Right lobe of liver (tissue), 6 donors: Measurements from ENCODE around the gene SSR4. TPM values are rescaled to one million over a fixed set of nuclear protein-coding genes. Genes with fewer than 3 reads are reported as not detected.

Experiments
- ATAC-seq, 4 donors: fragments of 200-7000 bp; cut with Tn5 transposase; one replicate each; pipeline ENCODE4 v1.9.1; 2020; ENCODE audit warnings: mild to moderate bottlenecking in 4 of 4, moderate library complexity in 4 of 4
- DNase-seq, 3 donors: peaks; one replicate each; pipeline ENCODE4 v3.0.0-alpha.2; 2020
- H3K27ac ChIP-seq, 3 donors: fragments of 200-600 bp; one replicate each; pipeline ENCODE4 v1.8.0; 2022
- H3K27me3 ChIP-seq, 2 donors: fragments of 200-600 bp; one replicate each; pipeline ENCODE4 v1.8.0; 2022
- H3K36me3 ChIP-seq, 4 donors: fragments of 200-600 bp; sonication (generic) in 1 of 4; one replicate each; pipeline versions ENCODE4 v1.5.1 to v1.8.0; 2017 to 2022; ENCODE audit warnings: control low read depth in 1 of 4
- H3K4me1 ChIP-seq, 4 donors: fragments of 200-600 bp; sonication (generic) in 1 of 4; one replicate each; pipeline versions ENCODE4 v1.5.1 to v1.8.0; 2017 to 2022; ENCODE audit warnings: control low read depth in 1 of 4
- H3K4me3 ChIP-seq, 3 donors: fragments of 200-600 bp; one replicate each; pipeline ENCODE4 v1.8.0; 2022
- H3K9me3 ChIP-seq, 4 donors: fragments of 200-600 bp; sonication (generic) in 1 of 4; one replicate each; pipeline versions ENCODE4 v1.5.1 to v1.8.0; 2017 to 2022; ENCODE audit warnings: control low read depth in 1 of 4
- POLR2A ChIP-seq: fragments of 450-650 bp; IDR thresholded peaks from one replicate; pipeline ENCODE4 v1.6.1; 2017; ENCODE audit warnings: antibody characterized with exemption, mild to moderate bottlenecking
- WGBS: methylation state at CpG from one replicate; pipeline ENCODE4 v1.1.6; 2018; ENCODE audit warnings: low coverage, low lambda C conversion rate; ENCODE audit not compliant: insufficient coverage; ENCODE audit errors: missing lambda C conversion rate; 5-methylcytosine and 5-hydroxymethylcytosine counted together
- intact Hi-C, 2 donors: fragments of 100-400 bp; cut with DNase I; formaldehyde crosslinking; loops; one replicate each; pipeline versions ENCODE4 v1.11.2 to v1.14.1; 2022
- total RNA-seq, 6 experiments: library from RNA; depleted of rRNA in 2 of 6; stranded (reverse); fragments of >200 nt in 2 of 6; fragmentation: NEBNext Ultra II Directional in 3 of 6; extraction: Animal tissue kit (Norgen Biotek cat#: 25700) in 3 of 6; gene quantifications; one replicate each; pipeline versions ENCODE4 v1.1.0 to v1.2.4, GENCODE V29; 2016 to 2023
- TF ChIP-seq, protein P1 (sequence below), 4 donors: fragments of 200-600 bp in 3 of 4; fragments of 450-650 bp in 1 of 4; IDR thresholded peaks; one replicate each; pipeline versions ENCODE4 v1.5.1 to v1.8.0; 2016 to 2022; ENCODE audit warnings: antibody characterized with exemption in 4 of 4, mild to moderate bottlenecking in 2 of 4
- donor health status: DM: no; HTN: yes; CAD: no.
- donor health status: DM: no; HTN: no; CAD: no.
- donor health status: DM: no; HTN: no; CAD: no.
- donor health status: DM: no; HTN: yes; CAD: no.
- donor health status: DM: no; HTN: yes; CAD: no.

The SSR4 gene
- total RNA-seq, 6 experiments from 2014 or later, result 150 to 221 (median 205) TPM

DNA sequence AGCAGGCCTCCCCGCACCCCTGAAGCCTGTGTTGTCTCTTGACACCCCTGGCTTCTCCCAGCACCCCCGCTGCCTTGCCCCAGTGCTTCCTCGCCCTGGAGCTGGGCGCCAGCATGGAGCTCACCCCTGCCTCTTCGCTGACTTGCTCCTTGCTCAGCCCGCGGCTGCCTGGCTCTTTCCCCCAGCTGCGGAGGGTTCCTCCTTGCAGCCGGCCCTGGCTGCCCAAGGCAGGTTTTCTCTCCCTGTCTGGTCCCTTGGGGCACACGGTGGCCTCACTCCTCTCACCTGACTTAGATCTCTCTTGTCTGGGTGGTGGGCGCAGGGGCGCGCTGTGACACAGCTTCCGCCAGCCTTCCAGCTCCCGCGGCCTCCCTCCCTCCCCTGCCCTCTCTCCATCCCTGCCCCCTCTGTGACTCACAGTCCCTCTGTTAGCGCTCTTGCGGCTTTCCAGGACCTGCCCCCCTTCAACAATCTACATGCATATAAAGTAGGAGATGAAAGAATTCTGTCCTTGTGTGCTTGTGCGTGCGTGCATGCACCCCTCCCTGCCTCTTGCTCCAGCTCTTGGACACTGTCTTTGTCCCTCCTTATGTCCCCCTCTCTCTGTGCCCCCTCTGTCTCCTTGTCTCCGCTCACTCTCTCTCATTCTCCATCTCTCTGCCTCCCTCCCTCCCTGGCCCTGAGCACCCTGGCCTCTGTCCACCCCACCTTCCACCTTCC is 28.2 kb upstream of the SSR4 start:
- peak in 1 of 4 donors; percentile 21 for ATAC-seq
- H3K4me1 ChIP-seq, result no peaks in the 10 kb centered on the region
- peak; percentile 27 to 51 (median 30) for DNase-seq
- 55% methylated on average over 20 of the region's 21 CpGs for WGBS
- H3K27me3 ChIP-seq, result no peaks in the 10 kb centered on the region
- TF ChIP-seq, protein P1, sequence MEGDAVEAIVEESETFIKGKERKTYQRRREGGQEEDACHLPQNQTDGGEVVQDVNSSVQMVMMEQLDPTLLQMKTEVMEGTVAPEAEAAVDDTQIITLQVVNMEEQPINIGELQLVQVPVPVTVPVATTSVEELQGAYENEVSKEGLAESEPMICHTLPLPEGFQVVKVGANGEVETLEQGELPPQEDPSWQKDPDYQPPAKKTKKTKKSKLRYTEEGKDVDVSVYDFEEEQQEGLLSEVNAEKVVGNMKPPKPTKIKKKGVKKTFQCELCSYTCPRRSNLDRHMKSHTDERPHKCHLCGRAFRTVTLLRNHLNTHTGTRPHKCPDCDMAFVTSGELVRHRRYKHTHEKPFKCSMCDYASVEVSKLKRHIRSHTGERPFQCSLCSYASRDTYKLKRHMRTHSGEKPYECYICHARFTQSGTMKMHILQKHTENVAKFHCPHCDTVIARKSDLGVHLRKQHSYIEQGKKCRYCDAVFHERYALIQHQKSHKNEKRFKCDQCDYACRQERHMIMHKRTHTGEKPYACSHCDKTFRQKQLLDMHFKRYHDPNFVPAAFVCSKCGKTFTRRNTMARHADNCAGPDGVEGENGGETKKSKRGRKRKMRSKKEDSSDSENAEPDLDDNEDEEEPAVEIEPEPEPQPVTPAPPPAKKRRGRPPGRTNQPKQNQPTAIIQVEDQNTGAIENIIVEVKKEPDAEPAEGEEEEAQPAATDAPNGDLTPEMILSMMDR (IDR thresholded peaks at IDR 0.05), result no peak
- no peak for TF ChIP-seq POLR2A
- no peaks in the 10 kb centered on the region for H3K9me3 ChIP-seq
- H3K4me3 ChIP-seq, result no peak overlapping the region
- intact Hi-C loops, result loop anchor here in 1 of 2 donors (5.0 kb wide), 1 partner anchor 181 kb away; no protein-coding TSS in a partner anchor
- no peaks in the 10 kb centered on the region for H3K36me3 ChIP-seq
- no peak overlapping the region for H3K27ac ChIP-seq

DNA sequence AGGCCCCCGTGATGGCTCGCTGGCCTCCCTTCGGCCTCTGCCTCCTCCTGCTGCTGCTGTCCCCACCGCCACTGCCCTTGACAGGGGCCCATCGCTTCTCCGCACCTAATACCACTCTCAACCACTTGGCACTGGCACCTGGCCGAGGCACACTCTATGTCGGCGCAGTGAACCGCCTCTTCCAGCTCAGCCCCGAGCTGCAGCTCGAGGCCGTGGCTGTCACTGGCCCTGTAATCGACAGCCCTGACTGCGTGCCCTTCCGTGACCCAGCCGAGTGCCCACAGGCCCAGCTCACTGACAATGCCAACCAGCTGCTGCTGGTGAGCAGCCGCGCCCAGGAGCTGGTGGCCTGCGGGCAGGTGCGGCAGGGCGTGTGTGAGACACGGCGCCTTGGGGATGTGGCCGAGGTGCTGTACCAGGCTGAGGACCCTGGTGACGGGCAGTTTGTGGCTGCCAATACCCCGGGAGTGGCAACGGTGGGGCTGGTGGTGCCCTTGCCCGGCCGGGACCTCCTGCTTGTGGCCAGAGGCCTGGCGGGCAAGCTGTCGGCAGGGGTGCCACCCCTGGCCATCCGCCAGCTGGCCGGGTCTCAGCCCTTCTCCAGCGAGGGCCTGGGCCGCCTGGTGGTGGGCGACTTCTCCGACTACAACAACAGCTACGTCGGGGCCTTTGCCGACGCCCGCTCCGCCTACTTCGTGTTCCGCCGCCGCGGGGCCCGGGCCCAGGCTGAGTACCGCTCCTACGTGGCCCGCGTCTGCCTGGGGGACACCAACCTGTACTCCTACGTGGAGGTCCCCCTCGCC is 27.4 kb upstream of the SSR4 start:
- DNase-seq (peak; percentile 17 to 56 (median 29)), ATAC-seq (no peak)
- no peaks in the 10 kb centered on the region for H3K27me3 ChIP-seq
- no peak overlapping the region for H3K27ac ChIP-seq
- intact Hi-C loops, result loop anchor here in 1 of 2 donors (5.0 kb wide), 1 partner anchor 180 kb away; no protein-coding TSS in a partner anchor
- H3K9me3 ChIP-seq, result no peaks in the 10 kb centered on the region
- TF ChIP-seq, protein P1 (IDR thresholded peaks at IDR 0.05), result no peak
- 69% methylated on average over 10 of the region's 56 CpGs for WGBS
- no peak overlapping the region for H3K4me3 ChIP-seq
- no peaks in the 10 kb centered on the region for H3K4me1 ChIP-seq
- H3K36me3 ChIP-seq, result no peaks in the 10 kb centered on the region

DNA sequence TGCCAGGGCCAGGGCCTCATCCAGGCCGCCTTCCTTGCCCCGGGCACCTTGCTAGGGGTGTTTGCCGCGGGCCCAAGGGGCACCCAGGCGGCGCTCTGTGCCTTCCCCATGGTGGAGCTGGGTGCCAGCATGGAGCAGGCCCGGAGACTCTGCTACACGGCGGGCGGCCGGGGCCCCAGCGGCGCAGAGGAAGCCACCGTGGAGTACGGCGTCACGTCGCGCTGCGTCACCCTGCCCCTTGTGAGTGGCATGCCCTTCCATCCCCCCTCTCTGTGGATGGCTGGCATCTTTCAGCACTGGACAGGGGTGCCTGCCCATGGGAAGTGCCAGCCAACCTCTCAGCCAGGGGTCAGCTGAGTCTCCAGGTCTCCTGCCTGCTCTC is 26.8 kb upstream of the SSR4 start:
- no CpG with 5 or more reads among the region's 20 CpGs for WGBS
- intact Hi-C loops, result loop anchor here in 1 of 2 donors (5.0 kb wide), 1 partner anchor 180 kb away; no protein-coding TSS in a partner anchor
- peak in 2 of 3 donors; percentile 10 to 23 for DNase-seq
- Histone ChIP-seq H3K4me1 (no peaks in the 10 kb centered on the region), H3K4me3 (no peak overlapping the region), H3K36me3 (no peaks in the 10 kb centered on the region), H3K27ac (no peak overlapping the region), H3K9me3 (no peaks in the 10 kb centered on the region), H3K27me3 (no peaks in the 10 kb centered on the region)
- TF ChIP-seq, protein P1 (IDR thresholded peaks at IDR 0.05), result no peak
- no peak for TF ChIP-seq POLR2A
- ATAC-seq, result no peak

DNA sequence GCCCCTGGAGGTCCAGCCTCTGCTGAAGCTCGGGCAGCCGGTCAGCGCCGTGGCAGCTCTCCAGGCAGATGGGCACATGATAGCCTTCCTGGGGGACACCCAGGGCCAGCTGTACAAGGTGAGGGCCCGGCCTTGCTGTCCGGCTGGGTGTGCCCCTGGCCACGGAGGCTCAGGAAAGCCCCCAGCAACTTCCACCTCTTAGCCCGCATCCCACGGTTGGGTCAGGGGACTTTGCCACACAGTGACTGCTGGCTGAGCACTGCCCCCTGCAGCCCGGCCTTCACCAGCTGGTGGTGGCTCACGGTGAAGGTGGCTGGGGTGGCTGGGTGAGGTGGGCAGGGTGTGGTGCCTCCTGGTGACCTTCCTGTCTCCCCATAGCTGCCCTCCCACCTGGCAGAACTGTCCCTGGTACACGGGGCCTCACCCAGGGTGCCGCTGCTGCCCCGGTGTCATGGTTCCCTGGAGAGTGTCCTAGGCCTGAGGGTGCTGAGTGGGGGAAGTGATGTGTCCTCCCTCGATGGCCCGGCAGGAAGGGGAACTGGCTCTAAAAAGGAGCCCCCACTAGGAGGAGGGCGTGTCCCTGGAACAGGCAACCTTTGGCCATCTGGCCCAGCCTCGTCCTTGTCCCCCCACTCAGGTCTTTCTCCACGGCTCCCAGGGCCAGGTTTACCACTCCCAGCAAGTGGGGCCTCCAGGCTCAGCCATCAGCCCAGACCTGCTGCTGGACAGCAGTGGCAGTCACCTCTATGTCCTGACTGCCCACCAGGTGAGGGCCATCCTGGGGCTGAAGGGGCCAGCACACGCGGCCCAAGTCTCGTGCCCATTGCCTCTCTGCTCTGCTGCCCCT is 25.9 kb upstream of the SSR4 start:
- DNase-seq (peak in 2 of 3 donors; percentile 23 to 27), ATAC-seq (no peak)
- Histone ChIP-seq H3K9me3 (no peaks in the 10 kb centered on the region), H3K36me3 (no peaks in the 10 kb centered on the region), H3K4me3 (no peak overlapping the region), H3K27me3 (no peaks in the 10 kb centered on the region), H3K4me1 (no peaks in the 10 kb centered on the region), H3K27ac (no peak overlapping the region)
- 100% methylated on average over 1 of the region's 22 CpGs for WGBS
- TF ChIP-seq, protein P1 (IDR thresholded peaks at IDR 0.05), result no peak
- no peak for TF ChIP-seq POLR2A
- intact Hi-C loops, result loop anchor here in 1 of 2 donors (5.0 kb wide), 1 partner anchor 179 kb away; no protein-coding TSS in a partner anchor
